ENCODE results near the gene ZAP70.
"Not testable (repeated sequence)": the region's sequence is repeated elsewhere in the genome, so short reads cannot be mapped to it uniquely, and the experiment has no call there.

The ZAP70 gene

GRCh38 chr2:97697252-97698235 lies 15.8 kb upstream of the ZAP70 start:
- peak in 57 of 58 donors; percentile 38 to 98 (median 78) for DNase-seq

GRCh38 chr2:97698530-97698929 lies 14.8 kb upstream of the ZAP70 start:
- no peak for DNase-seq

GRCh38 chr2:97699765-97700444 lies 13.5 kb upstream of the ZAP70 start:
- DNase-seq, result peak in 38 of 58 donors; percentile 4 to 58 (median 22)

GRCh38 chr2:97701186-97701585 lies 12.2 kb upstream of the ZAP70 start:
- DNase-seq, result no peak

GRCh38 chr2:97701851-97702465 lies 11.4 kb upstream of the ZAP70 start:
- DNase-seq, result no peak

- no peak for DNase-seq
These were observed 10.5 kb upstream of the ZAP70 start for GRCh38 chr2:97702731-97703470.

- DNase-seq, result no peak
These were observed 9.6 kb upstream of the ZAP70 start for GRCh38 chr2:97703741-97704140.

- DNase-seq, result no peak
These were observed 8.4 kb upstream of the ZAP70 start for GRCh38 chr2:97704989-97705388.

- DNase-seq, result no peak
These were observed 7.3 kb upstream of the ZAP70 start for GRCh38 chr2:97706112-97706511.

- DNase-seq, result no peak
These were observed 6.5 kb upstream of the ZAP70 start for GRCh38 chr2:97706708-97707345.

- no peak for DNase-seq
These were observed 5.9 kb upstream of the ZAP70 start for GRCh38 chr2:97707362-97708047.

GRCh38 chr2:97708048-97708380 lies 5.4 kb upstream of the ZAP70 start:
- no peak for DNase-seq

GRCh38 chr2:97708608-97709007 lies 4.8 kb upstream of the ZAP70 start:
- no peak for DNase-seq

GRCh38 chr2:97711394-97711711 lies 2.0 kb upstream of the ZAP70 start:
- no peak for DNase-seq

GRCh38 chr2:97712175-97712574 lies 1.2 kb upstream of the ZAP70 start:
- not testable (repeated sequence) for DNase-seq

- DNase-seq, result no peak
These were observed 582 bp upstream of the ZAP70 start for GRCh38 chr2:97712693-97713295.

GRCh38 chr2:97714084-97714949 lies 941 bp downstream of the ZAP70 start:
- DNase-seq, result no peak

- no peak for DNase-seq
These were observed 1.7 kb downstream of the ZAP70 start for GRCh38 chr2:97714950-97715652.
